Stimulated activated CD4-positive, alpha-beta T cell treated with anti-CD3 and anti-CD28 coated beads, Interleukin-2, amount 100 ng/mL, for 48 hours (primary cell): Measurements from ENCODE around the gene RAB11FIP2.
"Not testable (repeated sequence)": the region's sequence is repeated elsewhere in the genome, so short reads cannot be mapped to it uniquely, and the experiment has no call there.

Experiments used
- DNase-seq, 2 donors: peaks; one replicate each; pipeline ENCODE4 v3.0.0-alpha.2; 2020

The RAB11FIP2 gene

DNA sequence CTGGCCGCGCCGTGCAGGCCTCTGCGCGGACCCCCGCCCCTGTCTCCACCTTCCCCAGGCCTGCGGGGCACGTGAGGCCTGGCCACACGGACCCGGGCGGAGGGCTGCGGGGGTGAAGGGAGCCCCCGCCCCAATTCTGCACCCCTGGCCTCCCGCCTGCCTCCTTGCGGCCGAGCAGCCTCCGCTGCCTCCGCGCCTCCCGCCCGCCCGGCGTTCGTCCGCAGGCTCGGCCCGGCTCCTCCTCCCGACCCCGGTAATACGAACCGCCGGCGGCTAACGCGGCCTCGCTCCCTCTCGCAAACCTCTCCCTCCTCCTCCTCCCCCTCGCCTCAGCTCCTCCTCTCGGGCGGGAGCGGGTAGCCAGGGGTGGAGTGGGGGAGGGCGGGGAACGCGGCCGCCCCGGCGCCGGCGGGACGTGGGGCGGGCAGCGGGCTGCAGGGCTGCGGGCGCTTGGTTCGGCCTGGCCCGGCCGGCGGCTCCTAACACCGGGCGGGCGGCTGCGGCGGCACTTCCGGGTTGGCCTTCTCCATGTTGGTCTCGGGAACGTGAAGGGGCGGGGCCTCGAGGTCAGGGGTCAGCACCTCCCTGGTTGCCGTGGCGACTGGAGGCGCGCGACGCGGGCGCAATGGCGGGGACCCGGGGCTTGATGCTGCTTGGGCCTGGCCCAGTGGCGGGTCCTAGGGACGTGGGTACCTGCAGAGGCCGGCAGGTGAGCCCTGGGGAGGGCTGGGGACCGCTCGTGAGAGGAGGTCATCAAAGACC, at the start of gene RAB11FIP2:
Gene RAB11FIP2, minus strand, starts transcription at position 547 of the 762 bp plus-strand sequence. CDS start 778 bp downstream, outside the sequence.
- peak; percentile 90 for DNase-seq

GRCh38 chr10:118096022-118096421, 49.3 kb upstream of the RAB11FIP2 start:
- DNase-seq = no peak

DNA sequence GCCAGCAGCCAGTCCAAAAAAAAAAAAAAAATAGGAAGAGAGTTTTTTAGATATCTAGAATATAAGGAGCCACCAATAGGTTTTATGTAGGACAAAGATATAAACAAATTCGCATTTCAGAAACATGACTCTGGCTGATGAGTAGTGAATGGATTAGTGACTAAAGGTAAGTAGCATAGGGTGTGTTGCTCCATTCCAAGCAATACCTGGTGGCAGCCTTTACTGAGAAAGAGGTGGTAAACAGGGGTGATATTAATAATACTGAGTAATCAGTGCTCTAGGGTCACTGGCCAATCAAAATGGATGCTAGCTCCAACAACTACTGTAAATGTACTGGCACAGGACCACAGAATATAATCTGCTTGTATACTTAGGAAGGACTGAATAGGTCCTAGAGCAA, 45.5 kb upstream of the RAB11FIP2 start:
- DNase-seq = no peak

DNA sequence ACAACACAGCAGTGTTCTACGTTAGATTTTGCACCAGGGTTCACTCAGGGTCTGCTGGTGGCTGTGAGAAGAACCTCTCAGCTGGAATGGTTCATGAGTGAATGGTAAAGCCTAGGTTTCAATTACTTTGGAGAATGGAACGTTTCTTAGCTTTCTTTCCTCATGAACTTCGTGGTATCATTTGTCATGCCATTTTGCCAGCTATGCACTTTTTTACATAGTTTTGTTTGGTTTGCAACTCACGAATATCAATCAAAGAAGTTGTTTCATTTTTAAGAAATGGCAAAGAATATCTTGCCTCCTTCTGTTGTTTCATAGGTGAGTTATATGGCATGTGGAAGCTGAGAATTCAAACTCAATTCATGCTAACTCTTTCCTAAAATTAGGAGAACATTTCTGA, 34.1 kb upstream of the RAB11FIP2 start:
- no peak for DNase-seq

- DNase-seq = no peak
Measured at GRCh38 chr10:118076705-118077104, 30.0 kb upstream of the RAB11FIP2 start.

GRCh38 chr10:118072840-118073239, 26.1 kb upstream of the RAB11FIP2 start:
- no peak for DNase-seq

GRCh38 chr10:118067389-118067788, 20.6 kb upstream of the RAB11FIP2 start:
- not testable (repeated sequence) for DNase-seq

DNA sequence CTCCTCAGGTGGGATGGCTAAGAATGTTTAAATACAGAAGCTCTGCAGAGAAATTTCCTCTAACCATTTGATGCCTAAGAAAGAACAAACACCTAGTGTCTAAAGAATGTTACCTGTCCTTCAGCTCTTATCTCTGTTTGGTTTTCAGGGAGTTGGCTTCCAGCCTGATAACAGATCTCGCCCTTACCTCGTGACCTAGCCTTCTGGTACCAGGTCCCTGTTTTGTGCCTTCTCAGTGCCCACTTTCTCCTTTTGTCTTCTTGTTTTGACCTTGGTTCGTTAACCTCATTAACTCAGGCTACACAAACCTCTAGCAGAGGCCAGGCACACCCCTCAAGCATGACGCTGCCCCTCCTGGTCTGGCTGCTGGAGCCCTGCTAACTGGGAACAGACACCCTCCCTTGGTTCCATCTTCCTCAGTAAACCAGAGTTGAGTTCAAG, 16.1 kb upstream of the RAB11FIP2 start:
- no peak for DNase-seq

DNA sequence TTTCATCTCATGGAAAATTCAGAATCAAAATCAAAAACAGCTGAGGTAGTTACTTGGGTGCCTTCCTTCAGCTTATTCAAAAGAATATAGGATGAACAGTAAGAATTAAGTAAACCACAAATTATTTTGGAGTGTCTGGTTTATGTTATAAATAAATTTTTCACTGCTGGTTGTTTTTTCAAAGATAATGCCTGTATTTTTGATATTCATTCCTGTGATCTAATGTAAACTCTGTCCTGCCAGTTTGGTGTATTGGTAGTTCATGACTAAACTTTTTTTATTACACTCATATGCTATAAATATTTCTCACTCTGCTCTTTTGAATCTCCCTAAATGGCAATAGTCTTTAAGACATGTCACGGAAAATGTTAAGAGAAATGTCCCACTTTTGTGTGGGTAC, 11.6 kb upstream of the RAB11FIP2 start:
- no peak for DNase-seq

DNA sequence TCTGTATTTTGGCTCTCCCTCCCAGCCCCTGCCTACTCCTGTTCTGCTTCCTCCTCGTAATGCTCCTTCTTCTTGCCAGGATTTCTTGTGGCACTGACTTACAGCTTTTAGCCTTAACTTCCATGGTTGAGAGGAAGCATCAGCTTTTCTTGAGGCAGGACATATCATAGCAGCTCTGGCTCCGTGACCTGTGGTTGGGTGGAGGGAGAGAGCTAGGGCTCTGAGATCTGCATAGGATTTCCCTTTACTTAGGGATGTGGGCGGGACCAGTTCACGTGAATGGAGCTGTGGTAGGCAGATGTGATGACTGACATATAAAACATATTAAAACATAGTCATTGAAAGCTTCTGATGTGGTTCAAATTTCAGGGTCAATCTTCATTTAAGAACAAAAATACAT, 10.6 kb upstream of the RAB11FIP2 start:
- DNase-seq = no peak

GRCh38 chr10:118054383-118054782, 7.6 kb upstream of the RAB11FIP2 start:
- no peak for DNase-seq

GRCh38 chr10:118052816-118053215, 6.1 kb upstream of the RAB11FIP2 start:
- no peak for DNase-seq

- DNase-seq = no peak
Measured at GRCh38 chr10:118047880-118048279, 1.1 kb upstream of the RAB11FIP2 start.

GRCh38 chr10:118047157-118047719, 497 bp upstream of the RAB11FIP2 start:
- DNase-seq = no peak

- DNase-seq = peak; percentile 12 to 18
Measured at GRCh38 chr10:118045837-118046394, 825 bp downstream of the RAB11FIP2 start.

- DNase-seq = no peak
Measured at GRCh38 chr10:118045158-118045836, 1.4 kb downstream of the RAB11FIP2 start.

DNA sequence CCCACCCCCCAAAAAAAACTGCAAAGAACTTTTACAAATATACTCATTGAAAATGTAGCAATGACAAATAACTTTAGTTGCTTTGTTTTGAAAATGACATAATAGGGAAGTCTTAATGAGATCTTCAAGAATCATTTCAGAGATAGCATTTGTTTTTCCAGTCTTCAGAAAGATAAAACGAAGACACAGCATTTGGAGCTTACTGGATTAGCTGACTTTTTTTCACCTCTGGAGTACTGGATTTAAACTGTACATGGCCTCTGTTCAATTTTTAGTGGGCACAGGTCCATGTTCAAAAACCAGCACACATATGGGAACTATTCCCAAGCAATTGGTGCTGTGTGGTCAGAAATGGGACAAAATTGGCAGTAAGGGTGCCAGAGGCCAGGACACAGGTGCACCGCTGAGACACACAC, 3.9 kb downstream of the RAB11FIP2 start:
- no peak for DNase-seq

GRCh38 chr10:118042336-118042735, 4.4 kb downstream of the RAB11FIP2 start:
- no peak for DNase-seq

DNA sequence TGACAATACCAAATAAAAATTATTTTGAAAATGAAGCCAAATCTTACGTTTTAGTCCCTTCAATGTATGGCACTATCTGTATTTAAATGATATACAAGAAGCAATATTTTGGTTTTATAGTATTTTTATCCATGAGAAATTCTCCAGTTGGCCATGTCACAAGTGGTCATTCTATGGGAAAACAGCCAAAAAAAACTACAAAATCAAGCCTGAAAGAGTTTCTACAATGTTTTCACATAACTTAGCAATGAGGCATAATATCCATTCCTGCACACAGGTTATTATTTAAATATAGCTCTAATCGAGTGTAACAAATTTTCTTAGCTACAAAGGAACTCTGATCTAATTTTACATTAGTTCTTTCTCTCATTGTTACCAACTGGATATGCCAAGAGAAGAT, 5.4 kb downstream of the RAB11FIP2 start:
- DNase-seq = no peak

GRCh38 chr10:118036281-118036875, 10.4 kb downstream of the RAB11FIP2 start:
- DNase-seq = no peak

- no peak for DNase-seq
Measured at GRCh38 chr10:118035354-118036005, 11.3 kb downstream of the RAB11FIP2 start.

- no peak for DNase-seq
Measured at GRCh38 chr10:118034791-118035261, 11.9 kb downstream of the RAB11FIP2 start.

- no peak for DNase-seq
Measured at GRCh38 chr10:118033905-118034304, 12.8 kb downstream of the RAB11FIP2 start.
